GM19238 (cell line): Measurements from ENCODE around the gene PLET1.
"Not testable (repeated sequence)": the region's sequence is repeated elsewhere in the genome, so short reads cannot be mapped to it uniquely, and the experiment has no call there.

Experiments used
- DNase-seq: peaks from one replicate; pipeline ENCODE4 v3.0.0; 2011; ENCODE audit warnings: low spot score; ENCODE audit not compliant: insufficient read length

Gene PLET1

GRCh38 chr11:112212710-112213109 is 48.0 kb downstream of the PLET1 start:
- no peak for DNase-seq

- DNase-seq: no peak
Observed at GRCh38 chr11:112212290-112212689, 48.4 kb downstream of the PLET1 start.

- DNase-seq: no peak
Observed at GRCh38 chr11:112211536-112211935, 49.1 kb downstream of the PLET1 start.

GRCh38 chr11:112210890-112211289 is 49.8 kb downstream of the PLET1 start:
- no peak for DNase-seq

- no peak for DNase-seq
Observed at GRCh38 chr11:112206071-112206470, 54.6 kb downstream of the PLET1 start.

- DNase-seq: no peak
Observed at GRCh38 chr11:112200252-112200651, 60.4 kb downstream of the PLET1 start.

- DNase-seq: not testable (repeated sequence)
Observed at GRCh38 chr11:112199101-112199500, 61.6 kb downstream of the PLET1 start.
